HL-60 (cell line): ENCODE measurements around the gene KCNK16.

ENCODE experiments used
- DNase-seq, 2 experiments: peaks; one replicate each; pipeline ENCODE4 v3.0.0-alpha.2; 2010 to 2020; ENCODE audit warnings: low read depth in 1 of 2, low spot score in 1 of 2
- H3K27ac ChIP-seq: fragments of 250-450 bp; sonication (Bioruptor Pico); replicated peaks from 2 replicates; pipeline ENCODE4 v1.5.1; 2020; ENCODE audit warnings: mild to moderate bottlenecking, moderate library complexity
- H3K27me3 ChIP-seq: fragments of 250-450 bp; sonication (Bioruptor Pico); 2 replicates; pipeline ENCODE4 v1.5.1; 2021; ENCODE audit warnings: mild to moderate bottlenecking, moderate library complexity; ENCODE audit not compliant: insufficient read depth, poor library complexity, severe bottlenecking
- H3K4me3 ChIP-seq: replicated peaks from 2 replicates; pipeline ENCODE4 v1.5.1; 2011; ENCODE audit warnings: mild to moderate bottlenecking, control low read depth, low read length; ENCODE audit not compliant: insufficient read depth
- GABPA ChIP-seq: IDR thresholded peaks from 2 replicates; pipeline ENCODE4 v1.6.1; 2012; ENCODE audit warnings: low read depth
- POLR2AphosphoS5 ChIP-seq: IDR thresholded peaks from 2 replicates; pipeline ENCODE4 v1.6.1; 2012; ENCODE audit warnings: low read depth
- SPI1 ChIP-seq: IDR thresholded peaks from 2 replicates; pipeline ENCODE4 v1.6.1; 2012; ENCODE audit warnings: low read depth, mild to moderate bottlenecking, borderline replicate concordance
- TF ChIP-seq, protein P1 (sequence below): IDR thresholded peaks from 2 replicates; pipeline ENCODE4 v1.6.1; 2012; ENCODE audit warnings: low read depth; ENCODE audit not compliant: insufficient replicate concordance
- TF ChIP-seq, protein P2 (sequence below): IDR thresholded peaks from one replicate; pipeline ENCODE4 v1.5.1; 2011; ENCODE audit warnings: low read length, control low read depth, inconsistent platforms; ENCODE audit not compliant: insufficient read depth

Gene KCNK16

DNA sequence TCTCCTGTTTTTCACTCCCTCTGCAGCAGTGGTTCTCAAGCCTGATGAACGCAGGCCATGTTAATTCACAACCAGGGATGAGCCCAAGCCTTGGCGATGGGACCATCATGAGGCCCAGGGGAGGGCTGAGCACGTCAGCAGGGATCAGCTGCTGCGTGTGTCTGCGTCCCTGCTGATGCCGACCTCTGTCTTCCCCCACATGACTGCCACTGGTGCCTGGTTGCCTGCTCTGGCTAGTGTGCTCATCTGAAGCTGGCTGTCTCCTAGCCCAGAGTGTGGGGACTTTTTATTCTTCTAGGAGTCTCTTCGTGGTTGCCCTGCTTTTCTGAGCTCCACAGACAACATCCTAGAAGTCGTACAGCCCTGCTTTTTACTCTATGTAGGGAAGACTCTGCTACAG lies 40.8 kb upstream of the KCNK16 start:
- no peak overlapping the region for H3K27ac ChIP-seq
- H3K27me3 ChIP-seq = no peaks in the 10 kb centered on the region
- no peak overlapping the region for H3K4me3 ChIP-seq
- TF ChIP-seq, protein P1, sequence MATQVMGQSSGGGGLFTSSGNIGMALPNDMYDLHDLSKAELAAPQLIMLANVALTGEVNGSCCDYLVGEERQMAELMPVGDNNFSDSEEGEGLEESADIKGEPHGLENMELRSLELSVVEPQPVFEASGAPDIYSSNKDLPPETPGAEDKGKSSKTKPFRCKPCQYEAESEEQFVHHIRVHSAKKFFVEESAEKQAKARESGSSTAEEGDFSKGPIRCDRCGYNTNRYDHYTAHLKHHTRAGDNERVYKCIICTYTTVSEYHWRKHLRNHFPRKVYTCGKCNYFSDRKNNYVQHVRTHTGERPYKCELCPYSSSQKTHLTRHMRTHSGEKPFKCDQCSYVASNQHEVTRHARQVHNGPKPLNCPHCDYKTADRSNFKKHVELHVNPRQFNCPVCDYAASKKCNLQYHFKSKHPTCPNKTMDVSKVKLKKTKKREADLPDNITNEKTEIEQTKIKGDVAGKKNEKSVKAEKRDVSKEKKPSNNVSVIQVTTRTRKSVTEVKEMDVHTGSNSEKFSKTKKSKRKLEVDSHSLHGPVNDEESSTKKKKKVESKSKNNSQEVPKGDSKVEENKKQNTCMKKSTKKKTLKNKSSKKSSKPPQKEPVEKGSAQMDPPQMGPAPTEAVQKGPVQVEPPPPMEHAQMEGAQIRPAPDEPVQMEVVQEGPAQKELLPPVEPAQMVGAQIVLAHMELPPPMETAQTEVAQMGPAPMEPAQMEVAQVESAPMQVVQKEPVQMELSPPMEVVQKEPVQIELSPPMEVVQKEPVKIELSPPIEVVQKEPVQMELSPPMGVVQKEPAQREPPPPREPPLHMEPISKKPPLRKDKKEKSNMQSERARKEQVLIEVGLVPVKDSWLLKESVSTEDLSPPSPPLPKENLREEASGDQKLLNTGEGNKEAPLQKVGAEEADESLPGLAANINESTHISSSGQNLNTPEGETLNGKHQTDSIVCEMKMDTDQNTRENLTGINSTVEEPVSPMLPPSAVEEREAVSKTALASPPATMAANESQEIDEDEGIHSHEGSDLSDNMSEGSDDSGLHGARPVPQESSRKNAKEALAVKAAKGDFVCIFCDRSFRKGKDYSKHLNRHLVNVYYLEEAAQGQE = no peak
- no peak for TF ChIP-seq SPI1
- TF ChIP-seq POLR2AphosphoS5 = no peak
- TF ChIP-seq GABPA = no peak
- TF ChIP-seq, protein P2, sequence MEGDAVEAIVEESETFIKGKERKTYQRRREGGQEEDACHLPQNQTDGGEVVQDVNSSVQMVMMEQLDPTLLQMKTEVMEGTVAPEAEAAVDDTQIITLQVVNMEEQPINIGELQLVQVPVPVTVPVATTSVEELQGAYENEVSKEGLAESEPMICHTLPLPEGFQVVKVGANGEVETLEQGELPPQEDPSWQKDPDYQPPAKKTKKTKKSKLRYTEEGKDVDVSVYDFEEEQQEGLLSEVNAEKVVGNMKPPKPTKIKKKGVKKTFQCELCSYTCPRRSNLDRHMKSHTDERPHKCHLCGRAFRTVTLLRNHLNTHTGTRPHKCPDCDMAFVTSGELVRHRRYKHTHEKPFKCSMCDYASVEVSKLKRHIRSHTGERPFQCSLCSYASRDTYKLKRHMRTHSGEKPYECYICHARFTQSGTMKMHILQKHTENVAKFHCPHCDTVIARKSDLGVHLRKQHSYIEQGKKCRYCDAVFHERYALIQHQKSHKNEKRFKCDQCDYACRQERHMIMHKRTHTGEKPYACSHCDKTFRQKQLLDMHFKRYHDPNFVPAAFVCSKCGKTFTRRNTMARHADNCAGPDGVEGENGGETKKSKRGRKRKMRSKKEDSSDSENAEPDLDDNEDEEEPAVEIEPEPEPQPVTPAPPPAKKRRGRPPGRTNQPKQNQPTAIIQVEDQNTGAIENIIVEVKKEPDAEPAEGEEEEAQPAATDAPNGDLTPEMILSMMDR = no peak
- no peak for DNase-seq

DNA sequence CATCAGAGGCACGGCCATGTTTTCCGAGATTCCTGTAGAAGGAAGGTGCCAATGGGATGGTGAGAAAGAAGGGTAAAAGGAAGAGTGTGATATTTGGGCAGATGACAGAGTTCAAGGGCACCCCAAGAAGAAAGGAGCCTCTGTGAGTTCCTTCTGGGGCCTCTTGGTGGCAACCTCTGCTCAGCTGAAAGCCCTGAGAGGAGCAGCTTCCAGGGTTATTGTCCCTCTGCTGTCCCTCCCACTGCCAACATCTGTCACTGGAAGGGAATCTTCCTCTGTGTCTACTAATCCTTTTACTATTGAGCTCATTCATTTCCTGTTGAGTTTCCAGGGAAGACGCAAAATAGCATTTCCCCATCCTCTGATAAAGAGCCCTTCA lies 40.0 kb upstream of the KCNK16 start:
- Histone ChIP-seq H3K27ac (no peak overlapping the region), H3K27me3 (no peaks in the 10 kb centered on the region), H3K4me3 (no peak overlapping the region)
- TF ChIP-seq GABPA (no peak), SPI1 (no peak), POLR2AphosphoS5 (no peak)
- TF ChIP-seq, protein P2 = no peak
- TF ChIP-seq, protein P1 = no peak
- no peak for DNase-seq

DNA sequence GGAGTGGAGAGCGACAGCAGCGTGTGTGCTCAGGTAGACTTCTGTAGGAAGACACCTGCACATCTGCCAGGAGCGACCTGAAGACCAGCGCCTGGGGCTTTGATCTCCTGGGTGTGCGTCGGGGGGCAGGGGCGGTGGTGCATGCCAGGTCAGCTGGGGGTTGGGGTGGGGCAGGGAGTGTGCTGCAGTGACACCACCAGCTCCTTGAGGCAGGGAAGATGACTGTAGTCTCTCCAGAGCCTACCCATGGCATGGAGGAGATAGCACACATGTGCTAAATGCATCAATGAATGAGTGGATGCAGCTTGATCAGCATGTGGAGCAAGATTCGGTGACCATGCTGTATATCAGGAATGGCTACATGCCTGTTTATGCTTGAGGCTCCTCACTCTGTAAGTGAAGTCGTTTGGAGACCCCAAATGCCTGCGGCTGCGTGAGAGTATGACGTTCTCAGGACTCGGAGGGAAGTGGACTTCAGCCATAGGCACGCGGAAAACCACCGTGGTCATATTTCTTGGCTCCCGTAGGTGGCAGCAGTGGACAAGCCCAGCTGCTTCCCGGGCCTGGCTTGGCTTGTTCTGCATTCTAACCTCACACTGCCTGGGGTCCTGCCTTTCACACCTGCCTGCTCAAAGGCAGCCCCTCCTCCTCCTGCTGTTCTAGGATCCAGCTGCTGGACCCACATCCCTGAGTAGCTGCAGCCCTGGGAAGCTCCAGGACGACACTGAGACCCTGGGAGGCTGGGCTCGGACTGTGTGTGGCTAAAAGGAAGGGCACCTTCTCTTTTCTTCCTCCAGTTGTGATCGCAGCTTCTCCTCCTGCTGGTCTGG lies 39.4 kb upstream of the KCNK16 start:
- TF ChIP-seq POLR2AphosphoS5 (no peak), GABPA (no peak), SPI1 (peak; percentile 69)
- TF ChIP-seq, protein P2 = peak; percentile 82
- TF ChIP-seq, protein P1 = no peak
- no peak overlapping the region for H3K27ac ChIP-seq
- DNase-seq = peak; percentile 20 to 68
- H3K4me3 ChIP-seq = no peak overlapping the region
- H3K27me3 ChIP-seq = no peaks in the 10 kb centered on the region
